Gastroesophageal sphincter (tissue), 3 donors: ENCODE results near the gene RIC8B.

Experiments
- POLR2AphosphoS5 ChIP-seq: sonication (generic); formaldehyde crosslinking; IDR thresholded peaks from one replicate; pipeline ENCODE4 v1.6.1; 2017; ENCODE audit warnings: antibody characterized with exemption
- TF ChIP-seq, protein P1 (sequence below), 4 experiments: fragments of 200-600 bp in 2 of 4; fragments of 450-650 bp in 2 of 4; sonication (generic) in 1 of 4; IDR thresholded peaks; one replicate each; pipeline ENCODE4 v1.5.1; 2017 to 2019; ENCODE audit warnings: antibody characterized with exemption in 4 of 4, mild to moderate bottlenecking in 2 of 4, moderate library complexity in 2 of 4

DNA sequence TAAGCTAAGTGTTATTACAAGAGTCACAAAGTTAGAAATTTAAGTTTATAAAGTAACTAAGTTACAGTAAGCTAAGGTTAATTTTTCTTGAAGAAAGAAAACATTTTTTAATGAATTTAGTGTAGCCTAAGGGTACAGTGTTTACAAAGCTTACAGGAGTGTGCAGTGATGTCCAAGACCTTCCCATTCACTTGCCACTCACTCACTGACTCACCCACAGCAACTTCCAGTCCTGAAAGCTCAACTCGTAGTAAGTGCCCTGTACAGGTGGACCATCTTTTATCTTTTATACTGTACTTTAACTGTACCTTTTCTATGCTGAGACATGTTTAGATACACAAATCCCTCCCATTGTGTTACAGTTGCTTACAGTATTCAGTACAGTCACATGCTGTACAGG, 120.3 kb downstream of the RIC8B start:
- no peak for TF ChIP-seq POLR2AphosphoS5
- TF ChIP-seq, protein P1, sequence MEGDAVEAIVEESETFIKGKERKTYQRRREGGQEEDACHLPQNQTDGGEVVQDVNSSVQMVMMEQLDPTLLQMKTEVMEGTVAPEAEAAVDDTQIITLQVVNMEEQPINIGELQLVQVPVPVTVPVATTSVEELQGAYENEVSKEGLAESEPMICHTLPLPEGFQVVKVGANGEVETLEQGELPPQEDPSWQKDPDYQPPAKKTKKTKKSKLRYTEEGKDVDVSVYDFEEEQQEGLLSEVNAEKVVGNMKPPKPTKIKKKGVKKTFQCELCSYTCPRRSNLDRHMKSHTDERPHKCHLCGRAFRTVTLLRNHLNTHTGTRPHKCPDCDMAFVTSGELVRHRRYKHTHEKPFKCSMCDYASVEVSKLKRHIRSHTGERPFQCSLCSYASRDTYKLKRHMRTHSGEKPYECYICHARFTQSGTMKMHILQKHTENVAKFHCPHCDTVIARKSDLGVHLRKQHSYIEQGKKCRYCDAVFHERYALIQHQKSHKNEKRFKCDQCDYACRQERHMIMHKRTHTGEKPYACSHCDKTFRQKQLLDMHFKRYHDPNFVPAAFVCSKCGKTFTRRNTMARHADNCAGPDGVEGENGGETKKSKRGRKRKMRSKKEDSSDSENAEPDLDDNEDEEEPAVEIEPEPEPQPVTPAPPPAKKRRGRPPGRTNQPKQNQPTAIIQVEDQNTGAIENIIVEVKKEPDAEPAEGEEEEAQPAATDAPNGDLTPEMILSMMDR (IDR thresholded peaks at IDR 0.05), result no peak
